MM.1S (cell line): ENCODE measurements around the gene TRPC6.

Experiments used
- EZH2 ChIP-seq: fragments of 300-600 bp; sonication (generic); optimal IDR thresholded peaks from 2 replicates; pipeline ENCODE3; 2017; ENCODE audit warnings: low read depth, mild to moderate bottlenecking, antibody characterized with exemption, low read length, mixed read lengths
- TF ChIP-seq, protein P1 (sequence below): fragments of 300-600 bp; sonication (generic); IDR thresholded peaks from 2 replicates; pipeline ENCODE4 v1.5.1; 2016; ENCODE audit warnings: antibody characterized with exemption, low read length, mixed read lengths

DNA sequence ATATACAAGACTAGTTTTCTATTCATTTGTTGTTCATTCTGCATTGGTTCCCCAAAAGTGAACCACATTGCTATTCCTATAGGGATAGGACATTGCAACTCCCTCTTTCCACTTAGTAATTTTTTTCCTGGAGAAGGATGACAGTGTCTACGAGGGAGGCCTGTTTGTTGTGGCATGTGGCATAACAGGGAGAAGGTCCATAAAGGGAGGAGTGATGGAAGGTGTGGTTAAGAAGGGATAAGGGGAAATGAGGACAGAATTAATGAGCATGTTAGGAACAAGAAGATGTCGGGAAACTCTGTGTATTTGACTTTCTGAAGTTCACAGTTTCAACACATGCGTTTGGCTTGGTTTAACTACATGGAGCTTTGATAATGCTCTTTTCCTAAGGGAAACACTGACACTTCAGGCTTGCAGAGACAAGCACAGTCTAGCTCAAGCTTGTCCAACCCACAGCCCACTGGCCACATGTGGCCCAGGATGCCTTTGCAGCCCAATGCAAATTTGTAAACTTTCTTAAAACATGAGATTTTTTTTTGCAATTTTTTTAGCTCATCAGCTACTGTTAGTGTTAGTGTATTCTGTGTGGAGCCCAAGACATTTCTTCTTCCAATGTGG lies 149.7 kb downstream of the TRPC6 start:
- TF ChIP-seq, protein P1, sequence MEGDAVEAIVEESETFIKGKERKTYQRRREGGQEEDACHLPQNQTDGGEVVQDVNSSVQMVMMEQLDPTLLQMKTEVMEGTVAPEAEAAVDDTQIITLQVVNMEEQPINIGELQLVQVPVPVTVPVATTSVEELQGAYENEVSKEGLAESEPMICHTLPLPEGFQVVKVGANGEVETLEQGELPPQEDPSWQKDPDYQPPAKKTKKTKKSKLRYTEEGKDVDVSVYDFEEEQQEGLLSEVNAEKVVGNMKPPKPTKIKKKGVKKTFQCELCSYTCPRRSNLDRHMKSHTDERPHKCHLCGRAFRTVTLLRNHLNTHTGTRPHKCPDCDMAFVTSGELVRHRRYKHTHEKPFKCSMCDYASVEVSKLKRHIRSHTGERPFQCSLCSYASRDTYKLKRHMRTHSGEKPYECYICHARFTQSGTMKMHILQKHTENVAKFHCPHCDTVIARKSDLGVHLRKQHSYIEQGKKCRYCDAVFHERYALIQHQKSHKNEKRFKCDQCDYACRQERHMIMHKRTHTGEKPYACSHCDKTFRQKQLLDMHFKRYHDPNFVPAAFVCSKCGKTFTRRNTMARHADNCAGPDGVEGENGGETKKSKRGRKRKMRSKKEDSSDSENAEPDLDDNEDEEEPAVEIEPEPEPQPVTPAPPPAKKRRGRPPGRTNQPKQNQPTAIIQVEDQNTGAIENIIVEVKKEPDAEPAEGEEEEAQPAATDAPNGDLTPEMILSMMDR: no peak
- TF ChIP-seq EZH2: no peak
